ENCODE measurements around the gene XRRA1.

Gene XRRA1

GRCh38 chr11:74951226-74951625 lies 2.3 kb upstream of the XRRA1 start:
- no peak for DNase-seq (ENCODE audit: low read depth in 2 of 2)

- DNase-seq (ENCODE audit: low read depth in 2 of 2) = no peak
These were observed 1.6 kb upstream of the XRRA1 start for GRCh38 chr11:74950374-74950969.

- DNase-seq (ENCODE audit: low read depth in 2 of 2) = no peak
These were observed 854 bp upstream of the XRRA1 start for GRCh38 chr11:74949753-74950137.

GRCh38 chr11:74948546-74948897 lies 369 bp downstream of the XRRA1 start:
- no peak for DNase-seq (ENCODE audit: low read depth in 2 of 2)

GRCh38 chr11:74942073-74942759 lies 6.7 kb downstream of the XRRA1 start:
- no peak for DNase-seq (ENCODE audit: low read depth in 2 of 2)

- no peak for DNase-seq (ENCODE audit: low read depth in 2 of 2)
These were observed 7.4 kb downstream of the XRRA1 start for GRCh38 chr11:74941492-74941891.

GRCh38 chr11:74937696-74938475 lies 11.0 kb downstream of the XRRA1 start:
- no peak for DNase-seq (ENCODE audit: low read depth in 2 of 2)

- no peak for DNase-seq (ENCODE audit: low read depth in 2 of 2)
These were observed 11.9 kb downstream of the XRRA1 start for GRCh38 chr11:74936976-74937375.

GRCh38 chr11:74936087-74936486 lies 12.8 kb downstream of the XRRA1 start:
- no peak for DNase-seq (ENCODE audit: low read depth in 2 of 2)

GRCh38 chr11:74935285-74935684 lies 13.6 kb downstream of the XRRA1 start:
- DNase-seq (ENCODE audit: low read depth in 2 of 2) = no peak

GRCh38 chr11:74933765-74934164 lies 15.1 kb downstream of the XRRA1 start:
- no peak for DNase-seq (ENCODE audit: low read depth in 2 of 2)

- DNase-seq (ENCODE audit: low read depth in 2 of 2) = no peak
These were observed 16.1 kb downstream of the XRRA1 start for GRCh38 chr11:74932797-74933196.

- no peak for DNase-seq (ENCODE audit: low read depth in 2 of 2)
These were observed 16.7 kb downstream of the XRRA1 start for GRCh38 chr11:74932169-74932568.

GRCh38 chr11:74929431-74930363 lies 19.2 kb downstream of the XRRA1 start:
- DNase-seq (ENCODE audit: low read depth in 2 of 2) = peak; percentile 26 to 54

GRCh38 chr11:74927496-74927895 lies 21.4 kb downstream of the XRRA1 start:
- no peak for DNase-seq (ENCODE audit: low read depth in 2 of 2)

GRCh38 chr11:74926304-74927030 lies 22.4 kb downstream of the XRRA1 start:
- DNase-seq (ENCODE audit: low read depth in 2 of 2) = no peak

- DNase-seq (ENCODE audit: low read depth in 2 of 2) = no peak
These were observed 23.6 kb downstream of the XRRA1 start for GRCh38 chr11:74925281-74925680.

GRCh38 chr11:74923125-74923524 lies 25.8 kb downstream of the XRRA1 start:
- DNase-seq (ENCODE audit: low read depth in 2 of 2) = no peak

- no peak for DNase-seq (ENCODE audit: low read depth in 2 of 2)
These were observed 39.1 kb downstream of the XRRA1 start for GRCh38 chr11:74909812-74910211.

- DNase-seq (ENCODE audit: low read depth in 2 of 2) = no peak
These were observed 39.5 kb downstream of the XRRA1 start for GRCh38 chr11:74909385-74909784.

- DNase-seq (ENCODE audit: low read depth in 2 of 2) = no peak
These were observed 43.6 kb downstream of the XRRA1 start for GRCh38 chr11:74905326-74905725.
